HG03095 (cell line): ENCODE data around the gene EPB41L4B.
"Not testable (repeated sequence)": the region's sequence is repeated elsewhere in the genome, so short reads cannot be mapped to it uniquely, and the experiment has no call there.

Experiments used
- ATAC-seq: cut with Tn5 transposase; IDR thresholded peaks from one replicate; pipeline ENCODE4 v1.9.1; 2021; ENCODE audit warnings: moderate library complexity; ENCODE audit not compliant: unreplicated experiment

Gene EPB41L4B

GRCh38 chr9:109129470-109130197, 191.2 kb downstream of the EPB41L4B start:
- no peak for ATAC-seq

GRCh38 chr9:109126671-109127070, 194.2 kb downstream of the EPB41L4B start:
- ATAC-seq: not testable (repeated sequence)

GRCh38 chr9:109124121-109124520, 196.7 kb downstream of the EPB41L4B start:
- no peak for ATAC-seq

GRCh38 chr9:109122726-109123621, 197.9 kb downstream of the EPB41L4B start:
- no peak for ATAC-seq
